T-helper 2 cell treated with Interferon-gamma antibody and Interleukin-4, amounts not matched to agents 5 μg/mL and 100 μg/mL, for 36 hours (primary cell): ENCODE measurements around the gene ADAMTS9.

Source experiments
- DNase-seq: peaks from one replicate; pipeline ENCODE4 v3.0.0; 2021; ENCODE audit warnings: low spot score
- H3K27ac Mint-ChIP-seq: one replicate; pipeline ENCODE4 v1.8.0; 2021; ENCODE audit warnings: mild to moderate bottlenecking, mixed read lengths
- H3K27me3 Mint-ChIP-seq: one replicate; pipeline ENCODE4 v1.8.0; 2021; ENCODE audit warnings: low read depth, mixed read lengths
- H3K36me3 Mint-ChIP-seq: one replicate; pipeline ENCODE4 v1.8.0; 2021; ENCODE audit warnings: low read depth, mixed read lengths
- H3K4me1 Mint-ChIP-seq: one replicate; pipeline ENCODE4 v1.8.0; 2021; ENCODE audit warnings: low read depth, mixed read lengths
- H3K4me3 Mint-ChIP-seq: one replicate; pipeline ENCODE4 v1.8.0; 2022; ENCODE audit warnings: mild to moderate bottlenecking, moderate library complexity, mixed read lengths
- H3K9me3 Mint-ChIP-seq: one replicate; pipeline ENCODE4 v1.8.0; 2021; ENCODE audit warnings: mixed read lengths

Gene ADAMTS9

GRCh38 chr3:64604313-64604712 lies 83.5 kb downstream of the ADAMTS9 start:
- no peak for DNase-seq
- no peaks in the 10 kb centered on the region for H3K27me3 Mint-ChIP-seq
- H3K36me3 Mint-ChIP-seq = no peaks in the 10 kb centered on the region
- H3K9me3 Mint-ChIP-seq = no peaks in the 10 kb centered on the region
- H3K4me1 Mint-ChIP-seq = no peaks in the 10 kb centered on the region
- no peak overlapping the region for H3K27ac Mint-ChIP-seq
- H3K4me3 Mint-ChIP-seq = no peak overlapping the region

- H3K9me3 Mint-ChIP-seq = no peaks in the 10 kb centered on the region
- DNase-seq = no peak
- no peaks in the 10 kb centered on the region for H3K27me3 Mint-ChIP-seq
- no peaks in the 10 kb centered on the region for H3K36me3 Mint-ChIP-seq
- no peak overlapping the region for H3K27ac Mint-ChIP-seq
- H3K4me3 Mint-ChIP-seq = no peak overlapping the region
- no peaks in the 10 kb centered on the region for H3K4me1 Mint-ChIP-seq
Observed at GRCh38 chr3:64601824-64602223, 86.0 kb downstream of the ADAMTS9 start.

GRCh38 chr3:64600246-64600950 lies 87.4 kb downstream of the ADAMTS9 start:
- no peak for DNase-seq
- Mint-ChIP-seq H3K27ac (no peak overlapping the region), H3K9me3 (no peaks in the 10 kb centered on the region), H3K27me3 (no peaks in the 10 kb centered on the region), H3K36me3 (no peaks in the 10 kb centered on the region), H3K4me1 (no peaks in the 10 kb centered on the region), H3K4me3 (no peak overlapping the region)

GRCh38 chr3:64599651-64600050 lies 88.1 kb downstream of the ADAMTS9 start:
- Mint-ChIP-seq H3K36me3 (no peaks in the 10 kb centered on the region), H3K27me3 (no peaks in the 10 kb centered on the region), H3K9me3 (no peaks in the 10 kb centered on the region), H3K4me1 (no peaks in the 10 kb centered on the region), H3K4me3 (no peak overlapping the region), H3K27ac (no peak overlapping the region)
- no peak for DNase-seq

GRCh38 chr3:64595253-64595694 lies 92.5 kb downstream of the ADAMTS9 start:
- no peaks in the 10 kb centered on the region for H3K4me1 Mint-ChIP-seq
- H3K27me3 Mint-ChIP-seq = no peaks in the 10 kb centered on the region
- no peak overlapping the region for H3K27ac Mint-ChIP-seq
- no peaks in the 10 kb centered on the region for H3K36me3 Mint-ChIP-seq
- no peak for DNase-seq
- H3K9me3 Mint-ChIP-seq = no peaks in the 10 kb centered on the region
- H3K4me3 Mint-ChIP-seq = no peak overlapping the region

GRCh38 chr3:64594134-64594533 lies 93.7 kb downstream of the ADAMTS9 start:
- no peaks in the 10 kb centered on the region for H3K36me3 Mint-ChIP-seq
- no peak overlapping the region for H3K4me3 Mint-ChIP-seq
- H3K27me3 Mint-ChIP-seq = no peaks in the 10 kb centered on the region
- no peak overlapping the region for H3K27ac Mint-ChIP-seq
- H3K4me1 Mint-ChIP-seq = no peaks in the 10 kb centered on the region
- no peak for DNase-seq
- no peaks in the 10 kb centered on the region for H3K9me3 Mint-ChIP-seq

- Mint-ChIP-seq H3K4me1 (no peaks in the 10 kb centered on the region), H3K36me3 (no peaks in the 10 kb centered on the region), H3K4me3 (no peak overlapping the region), H3K9me3 (no peaks in the 10 kb centered on the region), H3K27ac (no peak overlapping the region), H3K27me3 (peaks cover 2% of the 10 kb centered on the region)
- no peak for DNase-seq
Observed at GRCh38 chr3:64593350-64593749, 94.5 kb downstream of the ADAMTS9 start.

GRCh38 chr3:64591615-64592014 lies 96.2 kb downstream of the ADAMTS9 start:
- Mint-ChIP-seq H3K27me3 (peaks cover 2% of the 10 kb centered on the region), H3K27ac (no peak overlapping the region), H3K36me3 (no peaks in the 10 kb centered on the region), H3K4me1 (no peaks in the 10 kb centered on the region), H3K9me3 (no peaks in the 10 kb centered on the region), H3K4me3 (no peak overlapping the region)
- DNase-seq = no peak

GRCh38 chr3:64588380-64588779 lies 99.4 kb downstream of the ADAMTS9 start:
- DNase-seq = no peak
- Mint-ChIP-seq H3K4me3 (no peak overlapping the region), H3K9me3 (no peaks in the 10 kb centered on the region), H3K27ac (no peak overlapping the region), H3K36me3 (no peaks in the 10 kb centered on the region), H3K4me1 (no peaks in the 10 kb centered on the region), H3K27me3 (peaks cover 2% of the 10 kb centered on the region)

- Mint-ChIP-seq H3K9me3 (no peaks in the 10 kb centered on the region), H3K36me3 (no peaks in the 10 kb centered on the region), H3K27me3 (peaks cover 2% of the 10 kb centered on the region), H3K4me3 (no peak overlapping the region), H3K27ac (no peak overlapping the region), H3K4me1 (no peaks in the 10 kb centered on the region)
- no peak for DNase-seq
Observed at GRCh38 chr3:64586952-64587351, 100.8 kb downstream of the ADAMTS9 start.

- Mint-ChIP-seq H3K9me3 (no peaks in the 10 kb centered on the region), H3K27me3 (peaks cover 2% of the 10 kb centered on the region), H3K36me3 (no peaks in the 10 kb centered on the region), H3K4me3 (no peak overlapping the region), H3K27ac (no peak overlapping the region), H3K4me1 (no peaks in the 10 kb centered on the region)
- no peak for DNase-seq
Observed at GRCh38 chr3:64584179-64584578, 103.6 kb downstream of the ADAMTS9 start.

- Mint-ChIP-seq H3K36me3 (no peaks in the 10 kb centered on the region), H3K4me3 (no peak overlapping the region), H3K9me3 (no peaks in the 10 kb centered on the region), H3K27ac (no peak overlapping the region), H3K4me1 (no peaks in the 10 kb centered on the region), H3K27me3 (no peaks in the 10 kb centered on the region)
- no peak for DNase-seq
Observed at GRCh38 chr3:64578797-64579196, 109.0 kb downstream of the ADAMTS9 start.

GRCh38 chr3:64578062-64578770 lies 109.6 kb downstream of the ADAMTS9 start:
- Mint-ChIP-seq H3K27me3 (no peaks in the 10 kb centered on the region), H3K36me3 (no peaks in the 10 kb centered on the region), H3K4me3 (no peak overlapping the region), H3K9me3 (no peaks in the 10 kb centered on the region), H3K4me1 (no peaks in the 10 kb centered on the region), H3K27ac (no peak overlapping the region)
- DNase-seq = no peak

- H3K27me3 Mint-ChIP-seq = no peaks in the 10 kb centered on the region
- H3K27ac Mint-ChIP-seq = no peak overlapping the region
- H3K36me3 Mint-ChIP-seq = no peaks in the 10 kb centered on the region
- H3K9me3 Mint-ChIP-seq = no peaks in the 10 kb centered on the region
- H3K4me1 Mint-ChIP-seq = no peaks in the 10 kb centered on the region
- DNase-seq = no peak
- H3K4me3 Mint-ChIP-seq = no peak overlapping the region
Observed at GRCh38 chr3:64576211-64576775, 111.5 kb downstream of the ADAMTS9 start.
